ENCODE results near the gene ANKH. TPM values are rescaled to one million over a fixed set of nuclear protein-coding genes. Genes with fewer than 3 reads are reported as not detected.
A peak's percentile ranks its signal among the peaks of the same experiment; 100 is the strongest.

ANKH gene
- total RNA-seq, 1 experiment from 2014 or later = 65.2 TPM

DNA sequence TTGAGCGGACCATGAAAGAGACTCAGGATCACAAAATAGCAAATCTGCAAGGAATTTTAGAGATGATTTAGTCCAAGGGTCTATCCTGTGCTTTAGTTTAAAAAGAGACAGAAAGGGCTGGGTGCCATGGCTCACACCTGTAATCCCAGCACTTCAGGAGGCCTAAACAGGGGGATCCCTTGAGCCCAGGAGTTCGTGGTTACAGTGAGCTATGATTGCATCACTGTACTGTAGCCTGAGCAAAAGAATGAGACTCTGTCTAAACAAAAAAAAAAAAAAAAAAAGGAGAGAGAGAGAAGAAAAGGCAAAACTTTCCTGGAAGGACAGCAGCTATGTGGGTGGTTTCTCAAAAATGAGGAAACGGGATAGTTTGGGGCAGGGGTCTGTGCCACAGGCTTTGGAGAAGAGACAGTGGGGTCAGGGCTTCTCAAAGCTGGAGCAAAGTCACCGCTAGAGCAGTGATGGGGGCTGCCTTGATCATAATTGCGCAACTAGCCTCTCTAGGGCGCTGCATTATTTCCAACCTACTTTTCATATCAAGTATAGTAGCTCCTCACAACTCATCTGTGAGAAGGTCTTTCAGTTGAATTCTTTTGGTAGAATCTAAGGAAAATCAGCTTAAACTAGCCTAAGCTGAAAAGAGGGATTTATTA is 8.5 kb upstream of the ANKH start:
- Histone ChIP-seq H3K4me1 (ENCODE audit: control insufficient read depth in 1 of 2, insufficient read depth in 2 of 2, low read length in 2 of 2) (peaks cover 0 to 5% of the 10 kb centered on the region in 2 experiments; a peak in 2 of 4 replicates), H4K20me1 (ENCODE audit: insufficient read depth) (no peaks in the 10 kb centered on the region), H3K27ac (ENCODE audit: low read depth, low read length) (no peak overlapping the region), H3K36me3 (ENCODE audit: control insufficient read depth in 1 of 2, insufficient read depth in 2 of 2, low read length in 2 of 2) (no peaks in the 10 kb centered on the region), H3K9me3 (ENCODE audit: control insufficient read depth in 1 of 2, insufficient read depth in 1 of 2, low read depth in 1 of 2, low read length in 2 of 2) (no peaks in the 10 kb centered on the region), H3K4me3 (replicated peaks in 1 of 2; ENCODE audit: low read depth in 1 of 2, low read length in 2 of 2) (no peak overlapping the region), H3K27me3 (ENCODE audit: insufficient read depth, low read length) (no peaks in the 10 kb centered on the region), H2AFZ (ENCODE audit: low read depth, low read length, poor library complexity, severe bottlenecking) (no peak overlapping the region), H3K4me2 (ENCODE audit: low read length) (no peak overlapping the region), H3K79me2 (ENCODE audit: insufficient read depth, low read length) (no peaks in the 10 kb centered on the region), H3K9ac (ENCODE audit: low read length) (no peak overlapping the region), H3K9me2 (ENCODE audit: insufficient read depth) (no peaks in the 10 kb centered on the region)
- ATAC-seq = no peak
- intact Hi-C loops (cut with micrococcal nuclease) = no loop called here
- no TSS peak for BruUV-seq (replicated peaks)
- RAD21 ChIA-PET (ENCODE audit: low non-redundant PET in 1 of 2, low total read pairs in 2 of 2, uncharacterized antibody in 2 of 2, unreplicated experiment in 2 of 2) = no interaction called here
- TF ChIP-seq TCF7L2 (IDR thresholded peaks at IDR 0.05; ENCODE audit: borderline replicate concordance, extremely low read depth, insufficient read depth, insufficient read length) (no peak), CEBPB (IDR thresholded peaks at IDR 0.05; ENCODE audit: low read depth) (peak; percentile 60)
- DNase-seq (ENCODE audit: low read depth, low spot score) = no peak
- POLR2A ChIA-PET = interaction anchor here (0.9 kb wide), 1 partner anchor 12 kb away, joined by 3 read pairs; no protein-coding TSS in a partner anchor
- CTCF ChIA-PET = interaction anchor here (1.2 kb wide), 1 partner anchor 77 kb away, joined by 3 read pairs; no protein-coding TSS in a partner anchor

DNA sequence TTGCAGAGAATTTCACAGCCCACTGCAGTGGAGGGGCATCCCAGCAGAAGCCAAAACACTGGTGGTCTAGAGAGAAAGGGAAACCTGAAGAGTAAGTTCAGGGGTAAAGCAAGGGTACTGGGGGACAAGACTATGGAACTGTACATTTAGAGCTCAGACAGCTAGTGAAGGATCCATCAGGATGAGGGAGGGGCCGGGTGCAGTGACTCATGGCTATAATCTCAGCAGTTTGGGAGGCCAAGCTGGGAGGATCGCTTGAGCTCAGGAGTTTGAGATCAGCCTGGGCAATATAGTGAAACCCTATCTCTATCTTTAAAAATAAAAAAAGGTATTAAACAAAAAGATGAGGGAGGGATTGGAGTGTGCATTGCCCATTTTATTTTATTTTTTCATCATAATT is 7.8 kb upstream of the ANKH start:
- H2AFZ ChIP-seq (ENCODE audit: low read depth, low read length, poor library complexity, severe bottlenecking) = no peak overlapping the region
- H3K79me2 ChIP-seq (ENCODE audit: insufficient read depth, low read length) = no peaks in the 10 kb centered on the region
- H3K9me2 ChIP-seq (ENCODE audit: insufficient read depth) = no peaks in the 10 kb centered on the region
- no peak overlapping the region for H3K4me3 ChIP-seq (replicated peaks in 1 of 2; ENCODE audit: low read depth in 1 of 2, low read length in 2 of 2)
- no peak overlapping the region for H3K27ac ChIP-seq (ENCODE audit: low read depth, low read length)
- H3K36me3 ChIP-seq (ENCODE audit: control insufficient read depth in 1 of 2, insufficient read depth in 2 of 2, low read length in 2 of 2) = no peaks in the 10 kb centered on the region
- ChIA-PET CTCF (no interaction called here), POLR2A (interaction anchor here (0.9 kb wide), 1 partner anchor 11 kb away, joined by 3 read pairs; no protein-coding TSS in a partner anchor), RAD21 (ENCODE audit: low non-redundant PET in 1 of 2, low total read pairs in 2 of 2, uncharacterized antibody in 2 of 2, unreplicated experiment in 2 of 2) (no interaction called here)
- H3K4me2 ChIP-seq (ENCODE audit: low read length) = no peak overlapping the region
- H3K4me1 ChIP-seq (ENCODE audit: control insufficient read depth in 1 of 2, insufficient read depth in 2 of 2, low read length in 2 of 2) = peaks cover 0 to 5% of the 10 kb centered on the region in 2 experiments; a peak in 2 of 4 replicates
- DNase-seq (ENCODE audit: low read depth, low spot score) (no peak), ATAC-seq (no peak)
- no peaks in the 10 kb centered on the region for H4K20me1 ChIP-seq (ENCODE audit: insufficient read depth)
- no TSS peak for BruUV-seq (replicated peaks)
- no peak overlapping the region for H3K9ac ChIP-seq (ENCODE audit: low read length)
- no peaks in the 10 kb centered on the region for H3K9me3 ChIP-seq (ENCODE audit: control insufficient read depth in 1 of 2, insufficient read depth in 1 of 2, low read depth in 1 of 2, low read length in 2 of 2)
- H3K27me3 ChIP-seq (ENCODE audit: insufficient read depth, low read length) = no peaks in the 10 kb centered on the region
- intact Hi-C loops (cut with micrococcal nuclease) = no loop called here
- TF ChIP-seq, protein P1, sequence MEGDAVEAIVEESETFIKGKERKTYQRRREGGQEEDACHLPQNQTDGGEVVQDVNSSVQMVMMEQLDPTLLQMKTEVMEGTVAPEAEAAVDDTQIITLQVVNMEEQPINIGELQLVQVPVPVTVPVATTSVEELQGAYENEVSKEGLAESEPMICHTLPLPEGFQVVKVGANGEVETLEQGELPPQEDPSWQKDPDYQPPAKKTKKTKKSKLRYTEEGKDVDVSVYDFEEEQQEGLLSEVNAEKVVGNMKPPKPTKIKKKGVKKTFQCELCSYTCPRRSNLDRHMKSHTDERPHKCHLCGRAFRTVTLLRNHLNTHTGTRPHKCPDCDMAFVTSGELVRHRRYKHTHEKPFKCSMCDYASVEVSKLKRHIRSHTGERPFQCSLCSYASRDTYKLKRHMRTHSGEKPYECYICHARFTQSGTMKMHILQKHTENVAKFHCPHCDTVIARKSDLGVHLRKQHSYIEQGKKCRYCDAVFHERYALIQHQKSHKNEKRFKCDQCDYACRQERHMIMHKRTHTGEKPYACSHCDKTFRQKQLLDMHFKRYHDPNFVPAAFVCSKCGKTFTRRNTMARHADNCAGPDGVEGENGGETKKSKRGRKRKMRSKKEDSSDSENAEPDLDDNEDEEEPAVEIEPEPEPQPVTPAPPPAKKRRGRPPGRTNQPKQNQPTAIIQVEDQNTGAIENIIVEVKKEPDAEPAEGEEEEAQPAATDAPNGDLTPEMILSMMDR (IDR thresholded peaks at IDR 0.05 in 2 of 3, conservative IDR thresholded peaks at IDR 0.05 in 1 of 3; ENCODE audit: borderline replicate concordance in 1 of 3, insufficient read depth in 1 of 3, low read depth in 2 of 3, low read length in 2 of 3) = no peak
- TF ChIP-seq EZH2 (IDR thresholded peaks at IDR 0.05) = no peak
- no peak for TF ChIP-seq CEBPB (IDR thresholded peaks at IDR 0.05; ENCODE audit: low read depth)
- TF ChIP-seq JUND (IDR thresholded peaks at IDR 0.05) = no peak
- TF ChIP-seq EGR1 (IDR thresholded peaks at IDR 0.05; ENCODE audit: low read depth) = no peak
- no peak for TF ChIP-seq CBX3 (IDR thresholded peaks at IDR 0.05; ENCODE audit: low read depth)
- TF ChIP-seq, protein P2, sequence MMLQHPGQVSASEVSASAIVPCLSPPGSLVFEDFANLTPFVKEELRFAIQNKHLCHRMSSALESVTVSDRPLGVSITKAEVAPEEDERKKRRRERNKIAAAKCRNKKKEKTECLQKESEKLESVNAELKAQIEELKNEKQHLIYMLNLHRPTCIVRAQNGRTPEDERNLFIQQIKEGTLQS (IDR thresholded peaks at IDR 0.05) = no peak
- no peak for TF ChIP-seq ZNF274 (IDR thresholded peaks at IDR 0.05; ENCODE audit: low read depth, low read length)
- no peak for TF ChIP-seq SRF (IDR thresholded peaks at IDR 0.05; ENCODE audit: low read depth)
- no peak for TF ChIP-seq TCF7L2 (IDR thresholded peaks at IDR 0.05; ENCODE audit: borderline replicate concordance, extremely low read depth, insufficient read depth, insufficient read length)
- TF ChIP-seq, protein P3, sequence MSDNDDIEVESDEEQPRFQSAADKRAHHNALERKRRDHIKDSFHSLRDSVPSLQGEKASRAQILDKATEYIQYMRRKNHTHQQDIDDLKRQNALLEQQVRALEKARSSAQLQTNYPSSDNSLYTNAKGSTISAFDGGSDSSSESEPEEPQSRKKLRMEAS (IDR thresholded peaks at IDR 0.05) = no peak
- no peak for TF ChIP-seq SP1 (IDR thresholded peaks at IDR 0.05; ENCODE audit: low read depth)
- TF ChIP-seq SIN3A (IDR thresholded peaks at IDR 0.05; ENCODE audit: low read depth) = no peak
- TF ChIP-seq, protein P4, sequence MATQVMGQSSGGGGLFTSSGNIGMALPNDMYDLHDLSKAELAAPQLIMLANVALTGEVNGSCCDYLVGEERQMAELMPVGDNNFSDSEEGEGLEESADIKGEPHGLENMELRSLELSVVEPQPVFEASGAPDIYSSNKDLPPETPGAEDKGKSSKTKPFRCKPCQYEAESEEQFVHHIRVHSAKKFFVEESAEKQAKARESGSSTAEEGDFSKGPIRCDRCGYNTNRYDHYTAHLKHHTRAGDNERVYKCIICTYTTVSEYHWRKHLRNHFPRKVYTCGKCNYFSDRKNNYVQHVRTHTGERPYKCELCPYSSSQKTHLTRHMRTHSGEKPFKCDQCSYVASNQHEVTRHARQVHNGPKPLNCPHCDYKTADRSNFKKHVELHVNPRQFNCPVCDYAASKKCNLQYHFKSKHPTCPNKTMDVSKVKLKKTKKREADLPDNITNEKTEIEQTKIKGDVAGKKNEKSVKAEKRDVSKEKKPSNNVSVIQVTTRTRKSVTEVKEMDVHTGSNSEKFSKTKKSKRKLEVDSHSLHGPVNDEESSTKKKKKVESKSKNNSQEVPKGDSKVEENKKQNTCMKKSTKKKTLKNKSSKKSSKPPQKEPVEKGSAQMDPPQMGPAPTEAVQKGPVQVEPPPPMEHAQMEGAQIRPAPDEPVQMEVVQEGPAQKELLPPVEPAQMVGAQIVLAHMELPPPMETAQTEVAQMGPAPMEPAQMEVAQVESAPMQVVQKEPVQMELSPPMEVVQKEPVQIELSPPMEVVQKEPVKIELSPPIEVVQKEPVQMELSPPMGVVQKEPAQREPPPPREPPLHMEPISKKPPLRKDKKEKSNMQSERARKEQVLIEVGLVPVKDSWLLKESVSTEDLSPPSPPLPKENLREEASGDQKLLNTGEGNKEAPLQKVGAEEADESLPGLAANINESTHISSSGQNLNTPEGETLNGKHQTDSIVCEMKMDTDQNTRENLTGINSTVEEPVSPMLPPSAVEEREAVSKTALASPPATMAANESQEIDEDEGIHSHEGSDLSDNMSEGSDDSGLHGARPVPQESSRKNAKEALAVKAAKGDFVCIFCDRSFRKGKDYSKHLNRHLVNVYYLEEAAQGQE (IDR thresholded peaks at IDR 0.05; ENCODE audit: low read depth) = no peak
- TF ChIP-seq ZFX (IDR thresholded peaks at IDR 0.05) = no peak
